Measurements from ENCODE around the gene ESPN. TPM values are rescaled to one million over a fixed set of nuclear protein-coding genes. Genes with fewer than 3 reads are reported as not detected.
"Not testable (repeated sequence)": the region's sequence is repeated elsewhere in the genome, so short reads cannot be mapped to it uniquely, and the experiment has no call there.

The ESPN gene
- total and polyA plus RNA-seq, 10 donors, result 0.26 to 6.0 (median 0.54) TPM; not detected in 1

DNA sequence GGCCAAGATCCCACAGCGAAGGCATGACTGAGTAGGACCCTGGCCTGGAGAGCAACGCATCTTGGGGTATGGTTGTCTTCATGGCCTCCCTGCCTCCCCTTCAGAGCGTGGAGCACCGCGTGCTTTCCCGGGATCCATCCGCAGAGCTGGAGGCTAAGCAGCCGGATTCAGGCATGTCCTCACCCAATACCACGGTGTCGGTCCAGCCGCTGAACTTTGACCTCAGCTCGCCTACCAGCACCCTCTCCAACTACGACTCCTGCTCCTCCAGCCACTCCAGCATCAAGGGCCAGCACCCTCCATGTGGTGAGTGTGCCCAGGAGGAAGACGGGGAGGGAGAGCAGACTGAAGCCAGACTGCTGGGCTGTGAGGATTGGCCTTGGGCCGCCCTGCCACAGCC, 19.8 kb downstream of the ESPN start:
- 89 to 94% (median 91%) methylated on average over 13 to 15 of the region's 15 CpGs for WGBS, 5 donors

DNA sequence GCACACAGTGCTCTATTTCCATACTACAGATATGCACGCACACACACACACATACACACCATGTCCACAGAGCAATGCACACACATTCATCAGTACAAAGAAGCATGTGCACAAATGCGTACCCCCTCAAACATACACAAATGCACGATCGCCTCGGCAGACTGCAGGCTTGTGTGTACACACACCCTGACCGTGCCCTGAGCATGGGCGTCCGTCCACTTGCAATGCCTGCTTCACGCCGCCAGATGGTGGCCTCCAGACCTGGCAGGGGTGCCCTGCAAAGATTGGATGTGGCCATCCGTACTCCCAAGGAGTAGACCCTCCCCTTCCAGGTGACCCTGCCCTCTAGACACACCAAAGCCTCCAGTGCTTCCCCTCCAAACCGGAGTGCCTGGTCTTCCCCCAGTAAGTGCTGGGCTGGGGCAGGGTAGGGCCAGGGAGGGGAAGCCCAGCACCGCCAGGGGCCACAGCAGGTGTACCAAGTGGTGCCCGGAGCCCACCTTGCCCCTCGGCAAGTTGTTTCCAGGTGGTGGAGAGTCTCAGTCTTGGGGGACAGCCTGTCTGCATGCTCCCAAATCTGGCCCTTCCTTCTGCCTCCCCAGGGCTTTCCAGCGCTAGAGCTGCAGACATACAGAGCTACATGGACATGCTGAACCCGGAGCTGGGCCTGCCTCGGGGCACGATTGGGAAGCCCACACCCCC, 20.6 kb downstream of the ESPN start:
- no peaks in the 10 kb centered on the region for H3K9me3 ChIP-seq
- DNase-seq, result no peak
- peaks cover 3 to 98% (median 55%) of the 10 kb centered on the region in 7 donors for H3K27me3 ChIP-seq (replicated peaks in 1 of 7)
- 51 to 67% (median 61%) methylated on average over 16 to 19 of the region's 19 CpGs for WGBS, 5 donors
- no peaks in the 10 kb centered on the region for H3K36me3 ChIP-seq
- intact Hi-C loops (cut with DNase I; ENCODE audit: low total_unique reads), result no loop called here
- H3K4me3 ChIP-seq, result no peak overlapping the region
- peaks cover 14 to 42% (median 31%) of the 10 kb centered on the region in 6 donors for H3K4me1 ChIP-seq
- no peak for TF ChIP-seq POLR2AphosphoS5 (IDR thresholded peaks at IDR 0.05)
- TF ChIP-seq, protein P1, sequence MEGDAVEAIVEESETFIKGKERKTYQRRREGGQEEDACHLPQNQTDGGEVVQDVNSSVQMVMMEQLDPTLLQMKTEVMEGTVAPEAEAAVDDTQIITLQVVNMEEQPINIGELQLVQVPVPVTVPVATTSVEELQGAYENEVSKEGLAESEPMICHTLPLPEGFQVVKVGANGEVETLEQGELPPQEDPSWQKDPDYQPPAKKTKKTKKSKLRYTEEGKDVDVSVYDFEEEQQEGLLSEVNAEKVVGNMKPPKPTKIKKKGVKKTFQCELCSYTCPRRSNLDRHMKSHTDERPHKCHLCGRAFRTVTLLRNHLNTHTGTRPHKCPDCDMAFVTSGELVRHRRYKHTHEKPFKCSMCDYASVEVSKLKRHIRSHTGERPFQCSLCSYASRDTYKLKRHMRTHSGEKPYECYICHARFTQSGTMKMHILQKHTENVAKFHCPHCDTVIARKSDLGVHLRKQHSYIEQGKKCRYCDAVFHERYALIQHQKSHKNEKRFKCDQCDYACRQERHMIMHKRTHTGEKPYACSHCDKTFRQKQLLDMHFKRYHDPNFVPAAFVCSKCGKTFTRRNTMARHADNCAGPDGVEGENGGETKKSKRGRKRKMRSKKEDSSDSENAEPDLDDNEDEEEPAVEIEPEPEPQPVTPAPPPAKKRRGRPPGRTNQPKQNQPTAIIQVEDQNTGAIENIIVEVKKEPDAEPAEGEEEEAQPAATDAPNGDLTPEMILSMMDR (IDR thresholded peaks at IDR 0.05 in 8 of 11, conservative IDR thresholded peaks at IDR 0.05 in 3 of 11), result peak; percentile 21 to 73 (median 55)
- H3K27ac ChIP-seq, result no peak overlapping the region

More for the DNA sequence above, 19.8 kb downstream of the ESPN start:
- no peaks in the 10 kb centered on the region for H3K9me3 ChIP-seq
- intact Hi-C loops (cut with DNase I; ENCODE audit: low total_unique reads), result no loop called here
- H3K4me3 ChIP-seq, result no peak overlapping the region
- H3K27me3 ChIP-seq (replicated peaks in 1 of 7), result peaks cover 3 to 98% (median 56%) of the 10 kb centered on the region in 7 donors
- H3K4me1 ChIP-seq, result peaks cover 14 to 44% (median 33%) of the 10 kb centered on the region in 6 donors
- H3K27ac ChIP-seq, result no peak overlapping the region
- DNase-seq, result no peak
- no peak for TF ChIP-seq POLR2AphosphoS5 (IDR thresholded peaks at IDR 0.05)
- no peak for TF ChIP-seq POLR2A (IDR thresholded peaks at IDR 0.05)
- TF ChIP-seq, protein P1 (IDR thresholded peaks at IDR 0.05 in 8 of 11, conservative IDR thresholded peaks at IDR 0.05 in 3 of 11), result no peak
- no peaks in the 10 kb centered on the region for H3K36me3 ChIP-seq

DNA sequence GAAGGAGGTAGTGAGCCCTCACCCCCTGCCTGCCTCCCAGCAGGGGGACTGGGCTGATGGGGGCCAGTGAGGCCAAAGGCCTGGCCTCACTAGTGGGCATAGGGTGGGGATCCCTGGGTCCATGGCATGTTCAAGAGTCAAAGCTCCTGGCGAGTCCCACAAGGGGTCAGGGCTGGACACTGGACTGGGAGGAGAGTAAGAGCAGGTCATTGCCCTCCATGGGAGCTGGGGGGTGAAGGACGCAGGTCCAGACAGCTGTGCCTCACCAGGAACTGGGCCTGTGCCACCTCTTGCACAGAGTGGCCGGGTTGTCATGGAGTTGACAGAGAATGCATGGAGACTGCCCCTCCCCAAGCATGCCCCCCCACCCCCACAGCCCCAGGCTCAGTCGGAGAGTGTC, 21.4 kb downstream of the ESPN start:
- H3K36me3 ChIP-seq; H3K9me3 ChIP-seq; H3K27ac ChIP-seq; intact Hi-C loops (cut with DNase I; ENCODE audit: low total_unique reads); H3K4me3 ChIP-seq; DNase-seq: not testable (repeated sequence)
- Histone ChIP-seq H3K4me1 (peaks cover 9 to 35% (median 25%) of the 10 kb centered on the region in 6 donors), H3K27me3 (replicated peaks in 1 of 7) (peaks cover 3 to 98% (median 54%) of the 10 kb centered on the region in 7 donors)
- 58 to 94% (median 86%) methylated on average over 2 to 4 of the region's 4 CpGs for WGBS, 5 donors

DNA sequence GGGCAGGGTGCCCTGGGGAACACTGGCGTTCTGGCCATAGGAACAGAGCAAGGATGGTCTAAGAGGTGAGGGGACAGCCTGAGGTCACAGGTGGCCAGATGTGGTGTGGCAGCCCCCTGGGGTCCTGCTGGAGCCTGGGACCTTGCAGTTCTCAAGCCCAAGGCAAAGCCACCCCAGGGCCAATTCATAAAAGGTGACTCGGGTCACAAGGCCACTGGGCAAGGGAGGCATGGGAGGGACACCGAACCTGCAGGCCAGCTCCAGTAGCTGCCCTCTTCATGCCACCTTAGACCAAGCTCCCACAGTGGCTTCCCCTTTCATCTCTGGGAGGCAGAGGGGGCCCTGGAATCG, 22.1 kb downstream of the ESPN start:
- no peak overlapping the region for H3K27ac ChIP-seq
- no peaks in the 10 kb centered on the region for H3K36me3 ChIP-seq
- H3K4me1 ChIP-seq, result peaks cover 9 to 33% (median 24%) of the 10 kb centered on the region in 6 donors
- no peaks in the 10 kb centered on the region for H3K9me3 ChIP-seq
- WGBS, 5 donors, result 62 to 77% (median 64%) methylated on average over 3 to 4 of the region's 4 CpGs
- DNase-seq, result no peak
- peak overlapping the region in 1 of 8 donors; percentile 64 for H3K4me3 ChIP-seq
- intact Hi-C loops (cut with DNase I; ENCODE audit: low total_unique reads), result no loop called here
- TF ChIP-seq POLR2A (IDR thresholded peaks at IDR 0.05), result no peak
- TF ChIP-seq POLR2AphosphoS5 (IDR thresholded peaks at IDR 0.05), result no peak
- TF ChIP-seq, protein P1 (IDR thresholded peaks at IDR 0.05 in 8 of 11, conservative IDR thresholded peaks at IDR 0.05 in 3 of 11), result no peak
- peaks cover 3 to 98% (median 59%) of the 10 kb centered on the region in 7 donors for H3K27me3 ChIP-seq (replicated peaks in 1 of 7)

Data from spleen (tissue), 11 donors.